ENCODE results near the gene AFF3. TPM values are rescaled to one million over a fixed set of nuclear protein-coding genes. Genes with fewer than 3 reads are reported as not detected.

Gene AFF3
- total and polyA plus RNA-seq, 3 experiments from 2014 or later = 0.48 to 1.3 (median 0.53) TPM

DNA sequence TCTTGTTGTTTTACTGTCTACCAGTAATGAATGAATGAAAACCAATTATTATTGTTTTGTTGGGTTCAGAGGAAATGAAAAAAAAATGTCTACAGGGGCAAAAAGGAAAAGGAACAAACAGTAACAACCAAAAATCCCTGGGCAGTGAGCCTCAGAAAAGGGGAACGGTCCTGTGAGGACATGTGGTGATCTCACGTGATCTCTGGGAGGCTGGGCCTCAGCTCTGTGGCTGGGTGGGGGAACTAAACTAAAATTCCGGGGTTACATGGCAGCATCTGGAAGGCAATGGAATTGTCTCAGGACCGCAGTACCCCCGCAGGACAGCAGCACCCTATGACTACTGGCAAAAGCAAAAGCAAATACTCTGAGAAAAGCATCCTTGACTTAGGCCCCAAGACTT is 80.1 kb downstream of the AFF3 start:
- H3K27me3 Mint-ChIP-seq = peaks cover 2 to 3% of the 10 kb centered on the region in 2 donors
- H3K9me3 ChIP-seq (ENCODE audit: low read length) = no peaks in the 10 kb centered on the region
- POLR2A ChIA-PET = no interaction called here
- peak overlapping the region in 1 of 8 donors; percentile 43 for H3K27ac Mint-ChIP-seq
- peaks cover 0 to 5% (median 0%) of the 10 kb centered on the region in 5 donors for H3K9me3 Mint-ChIP-seq
- H3K27ac ChIP-seq (ENCODE audit: low read depth, low read length) = no peak overlapping the region
- H3K36me3 Mint-ChIP-seq = peaks cover 0 to 11% (median 0%) of the 10 kb centered on the region in 3 donors
- no peak overlapping the region for H3K4me3 ChIP-seq (ENCODE audit: low read length)
- H3K4me1 Mint-ChIP-seq = peaks cover 20 to 54% (median 28%) of the 10 kb centered on the region in 3 donors
- no peaks in the 10 kb centered on the region for H3K27me3 ChIP-seq (ENCODE audit: insufficient read depth, low read length, poor library complexity, severe bottlenecking)
- CTCF ChIA-PET = no interaction called here
- no peaks in the 10 kb centered on the region for H3K36me3 ChIP-seq (ENCODE audit: insufficient read depth, low read length)
- DNase-seq = no peak
- H3K4me3 Mint-ChIP-seq = peak overlapping the region in 1 of 7 donors; percentile 40
- H3K4me1 ChIP-seq (ENCODE audit: insufficient read depth, low read length) = peaks cover 11% of the 10 kb centered on the region

DNA sequence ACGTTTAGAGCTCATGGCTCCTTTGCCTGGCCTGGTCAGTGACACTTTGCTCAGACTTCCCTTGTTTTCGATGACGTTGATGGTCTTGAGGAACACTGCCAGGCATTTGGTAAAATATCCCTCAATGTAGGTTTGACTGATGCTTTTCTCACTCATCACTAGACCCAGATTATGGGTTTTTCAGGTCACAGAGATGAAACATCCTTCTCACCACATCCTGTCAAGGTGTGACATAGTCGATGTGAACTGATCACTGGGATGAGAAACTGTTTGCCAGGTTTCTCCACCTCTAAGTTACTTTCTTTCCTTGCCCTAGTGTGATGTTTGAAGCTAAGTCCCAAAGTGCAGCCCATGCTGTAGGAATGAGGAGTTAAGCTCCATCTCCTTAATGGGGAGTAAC is 81.5 kb downstream of the AFF3 start:
- peak in 2 of 5 donors; percentile 6 to 46 for DNase-seq
- H3K27ac Mint-ChIP-seq = peak overlapping the region in 7 of 8 donors; percentile 10 to 98 (median 85)
- Histone ChIP-seq H3K27ac (ENCODE audit: low read depth, low read length) (no peak overlapping the region), H3K27me3 (ENCODE audit: insufficient read depth, low read length, poor library complexity, severe bottlenecking) (no peaks in the 10 kb centered on the region), H3K36me3 (ENCODE audit: insufficient read depth, low read length) (no peaks in the 10 kb centered on the region), H3K4me3 (ENCODE audit: low read length) (no peak overlapping the region), H3K9me3 (ENCODE audit: low read length) (no peaks in the 10 kb centered on the region), H3K4me1 (ENCODE audit: insufficient read depth, low read length) (peaks cover 11% of the 10 kb centered on the region)
- peak overlapping the region in 5 of 7 donors; percentile 2 to 81 (median 60) for H3K4me3 Mint-ChIP-seq
- peaks cover 3 to 4% of the 10 kb centered on the region in 2 donors for H3K27me3 Mint-ChIP-seq
- H3K4me1 Mint-ChIP-seq = peaks cover 20 to 54% (median 28%) of the 10 kb centered on the region in 3 donors
- ChIA-PET CTCF (no interaction called here), POLR2A (no interaction called here)
- peaks cover 0 to 5% (median 0%) of the 10 kb centered on the region in 5 donors for H3K9me3 Mint-ChIP-seq
- peaks cover 0 to 11% (median 2%) of the 10 kb centered on the region in 3 donors for H3K36me3 Mint-ChIP-seq

DNA sequence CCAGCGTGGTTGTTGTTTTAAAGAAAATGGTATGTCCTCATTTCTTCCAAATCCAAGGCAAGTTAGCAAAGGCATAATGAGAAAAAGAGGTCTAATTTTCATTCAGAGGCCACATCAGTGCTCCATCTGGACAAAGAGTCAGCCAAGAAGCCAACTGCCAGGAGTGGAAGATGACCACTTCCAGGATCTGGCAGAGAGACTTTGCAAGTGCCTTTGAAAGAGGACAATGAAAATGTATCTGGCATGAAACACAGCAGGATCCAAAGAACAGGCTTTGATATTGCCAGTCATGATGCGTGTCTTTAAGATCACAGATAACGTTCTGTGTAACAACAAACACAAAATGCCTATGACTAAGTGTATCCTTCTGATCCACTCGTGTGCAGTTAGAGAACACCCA is 82.8 kb downstream of the AFF3 start:
- DNase-seq = no peak
- CTCF ChIA-PET = no interaction called here
- no peaks in the 10 kb centered on the region for H3K9me3 ChIP-seq (ENCODE audit: low read length)
- peaks cover 19 to 48% (median 28%) of the 10 kb centered on the region in 3 donors for H3K4me1 Mint-ChIP-seq
- no peaks in the 10 kb centered on the region for H3K36me3 ChIP-seq (ENCODE audit: insufficient read depth, low read length)
- H3K4me1 ChIP-seq (ENCODE audit: insufficient read depth, low read length) = peaks cover 11% of the 10 kb centered on the region
- POLR2A ChIA-PET = no interaction called here
- H3K27me3 ChIP-seq (ENCODE audit: insufficient read depth, low read length, poor library complexity, severe bottlenecking) = no peaks in the 10 kb centered on the region
- H3K9me3 Mint-ChIP-seq = peaks cover 0 to 5% (median 0%) of the 10 kb centered on the region in 5 donors
- peak overlapping the region in 2 of 8 donors; percentile 72 to 87 for H3K27ac Mint-ChIP-seq
- no peak overlapping the region for H3K4me3 ChIP-seq (ENCODE audit: low read length)
- peaks cover 3 to 4% of the 10 kb centered on the region in 2 donors for H3K27me3 Mint-ChIP-seq
- H3K27ac ChIP-seq (ENCODE audit: low read depth, low read length) = no peak overlapping the region
- no peak overlapping the region for H3K4me3 Mint-ChIP-seq
- peaks cover 0 to 11% (median 2%) of the 10 kb centered on the region in 3 donors for H3K36me3 Mint-ChIP-seq

DNA sequence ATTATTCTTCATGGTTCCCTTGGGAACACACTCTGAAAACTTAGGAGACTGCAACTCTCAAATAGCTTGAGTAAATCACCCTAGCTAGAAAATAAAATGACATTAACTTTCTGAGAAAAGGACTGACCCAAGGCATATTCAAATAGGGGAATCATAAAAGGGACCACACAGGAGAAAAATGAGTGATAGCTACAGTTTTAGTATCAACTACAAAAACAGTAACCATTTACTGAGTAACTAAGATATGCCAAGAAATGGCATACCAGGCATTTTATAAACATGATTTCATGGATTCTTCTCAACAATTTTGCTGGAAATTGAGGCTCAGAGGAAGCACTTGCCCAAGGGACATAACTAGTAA is 84.5 kb downstream of the AFF3 start:
- Histone ChIP-seq H3K36me3 (ENCODE audit: insufficient read depth, low read length) (no peaks in the 10 kb centered on the region), H3K4me1 (ENCODE audit: insufficient read depth, low read length) (peaks cover 11% of the 10 kb centered on the region), H3K27ac (ENCODE audit: low read depth, low read length) (no peak overlapping the region), H3K27me3 (ENCODE audit: insufficient read depth, low read length, poor library complexity, severe bottlenecking) (no peaks in the 10 kb centered on the region), H3K9me3 (ENCODE audit: low read length) (no peaks in the 10 kb centered on the region), H3K4me3 (ENCODE audit: low read length) (no peak overlapping the region)
- H3K27me3 Mint-ChIP-seq = peaks cover 0 to 4% of the 10 kb centered on the region in 2 donors
- no peak for DNase-seq
- H3K36me3 Mint-ChIP-seq = peaks cover 0 to 11% (median 2%) of the 10 kb centered on the region in 3 donors
- H3K4me3 Mint-ChIP-seq = no peak overlapping the region
- peaks cover 0 to 5% (median 0%) of the 10 kb centered on the region in 5 donors for H3K9me3 Mint-ChIP-seq
- no peak overlapping the region for H3K27ac Mint-ChIP-seq
- POLR2A ChIA-PET = no interaction called here
- peaks cover 12 to 34% (median 18%) of the 10 kb centered on the region in 3 donors for H3K4me1 Mint-ChIP-seq
- CTCF ChIA-PET = no interaction called here

DNA sequence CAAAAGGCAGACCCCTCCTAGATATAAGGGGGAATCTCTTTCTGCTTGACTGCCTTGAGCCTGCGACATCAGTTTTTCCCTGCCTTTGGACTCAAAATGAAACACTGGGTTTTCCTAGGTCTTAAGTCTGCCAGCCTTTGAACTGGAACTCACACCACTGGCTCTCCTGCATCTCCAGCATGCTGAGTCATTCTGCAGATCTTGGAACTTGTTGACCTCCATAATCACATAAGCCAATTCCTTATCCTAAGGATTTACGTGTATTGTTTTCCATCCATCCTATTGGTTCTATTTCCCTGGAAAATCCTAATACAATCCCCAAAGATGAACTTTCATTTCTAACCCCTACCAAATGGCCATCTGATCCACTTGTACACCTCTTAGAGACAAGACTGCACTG is 88.0 kb downstream of the AFF3 start:
- CTCF ChIA-PET = no interaction called here
- peaks cover 0 to 4% (median 3%) of the 10 kb centered on the region in 3 donors for H3K4me1 Mint-ChIP-seq
- H3K36me3 ChIP-seq (ENCODE audit: insufficient read depth, low read length) = no peaks in the 10 kb centered on the region
- POLR2A ChIA-PET = no interaction called here
- no peak overlapping the region for H3K4me3 Mint-ChIP-seq
- H3K4me3 ChIP-seq (ENCODE audit: low read length) = no peak overlapping the region
- H3K9me3 ChIP-seq (ENCODE audit: low read length) = no peaks in the 10 kb centered on the region
- H3K27ac Mint-ChIP-seq = no peak overlapping the region
- DNase-seq = no peak
- H3K27me3 Mint-ChIP-seq = peaks cover 0 to 4% of the 10 kb centered on the region in 2 donors
- H3K9me3 Mint-ChIP-seq = no peaks in the 10 kb centered on the region
- H3K27ac ChIP-seq (ENCODE audit: low read depth, low read length) = no peak overlapping the region
- H3K36me3 Mint-ChIP-seq = peaks cover 0 to 2% (median 0%) of the 10 kb centered on the region in 3 donors
- H3K27me3 ChIP-seq (ENCODE audit: insufficient read depth, low read length, poor library complexity, severe bottlenecking) = no peaks in the 10 kb centered on the region
- H3K4me1 ChIP-seq (ENCODE audit: insufficient read depth, low read length) = no peaks in the 10 kb centered on the region

DNA sequence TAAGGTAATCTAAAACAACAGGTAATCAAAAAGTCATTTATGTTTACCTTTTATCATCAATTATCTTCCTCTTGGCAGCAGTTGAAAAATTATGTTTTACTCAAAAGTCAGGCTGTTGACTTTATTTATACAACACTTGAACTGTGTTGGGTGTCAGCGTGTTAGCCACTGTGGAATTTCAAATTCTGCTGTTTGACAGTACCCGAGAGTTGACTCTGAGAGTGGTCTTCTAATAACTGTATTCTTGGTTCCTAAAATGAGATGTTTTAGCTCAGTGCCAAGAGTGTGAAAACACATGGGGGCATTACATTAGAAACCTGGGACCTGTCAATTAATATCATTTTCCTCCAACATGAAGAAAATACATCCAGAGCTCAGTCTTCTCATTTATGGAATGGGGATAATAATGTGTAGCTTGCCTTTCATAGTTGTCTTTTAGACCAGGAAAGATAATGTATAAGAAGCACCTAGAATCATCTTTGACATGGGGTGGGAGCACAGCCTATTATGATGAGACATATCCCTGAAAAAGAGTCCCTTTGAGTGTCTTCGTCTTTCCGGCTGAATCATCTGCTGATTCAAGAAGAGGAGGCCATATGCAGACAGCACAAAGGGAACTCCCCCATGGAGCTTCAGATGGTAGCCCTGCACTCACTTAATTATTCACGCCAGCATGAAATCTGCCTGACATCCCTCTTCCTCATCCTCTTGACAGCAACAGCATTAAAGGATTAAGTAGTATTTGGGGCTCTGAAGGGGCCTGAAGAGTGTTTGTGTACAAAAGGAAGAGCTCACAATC is 89.1 kb downstream of the AFF3 start:
- Mint-ChIP-seq H3K27ac (no peak overlapping the region), H3K9me3 (no peaks in the 10 kb centered on the region), H3K4me3 (no peak overlapping the region), H3K36me3 (peaks cover 0 to 2% (median 0%) of the 10 kb centered on the region in 3 donors), H3K4me1 (no peaks in the 10 kb centered on the region), H3K27me3 (peaks cover 0 to 4% of the 10 kb centered on the region in 2 donors)
- Histone ChIP-seq H3K27ac (ENCODE audit: low read depth, low read length) (no peak overlapping the region), H3K4me3 (ENCODE audit: low read length) (no peak overlapping the region), H3K9me3 (ENCODE audit: low read length) (no peaks in the 10 kb centered on the region), H3K4me1 (ENCODE audit: insufficient read depth, low read length) (no peaks in the 10 kb centered on the region), H3K36me3 (ENCODE audit: insufficient read depth, low read length) (no peaks in the 10 kb centered on the region), H3K27me3 (ENCODE audit: insufficient read depth, low read length, poor library complexity, severe bottlenecking) (no peaks in the 10 kb centered on the region)
- POLR2A ChIA-PET = no interaction called here
- CTCF ChIA-PET = no interaction called here
- DNase-seq = no peak

DNA sequence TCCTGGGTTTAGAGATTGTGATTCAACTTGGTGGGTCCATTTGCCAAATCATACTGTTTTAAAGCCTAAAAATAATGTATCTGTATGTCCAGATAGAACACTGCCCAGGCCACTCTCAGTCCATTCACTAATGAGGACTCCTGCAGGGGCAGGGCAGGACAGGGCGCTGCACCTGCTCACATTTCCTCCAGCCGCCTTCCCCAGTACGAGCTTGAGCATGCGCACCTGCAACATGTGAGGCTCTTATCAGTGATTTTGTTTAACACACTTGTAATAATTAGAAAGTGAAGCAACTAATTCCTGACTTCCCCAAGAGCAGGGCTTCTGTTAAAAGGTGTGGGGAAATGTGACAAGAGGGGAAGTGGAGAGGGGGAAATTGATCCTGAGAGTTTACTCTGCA is 89.7 kb downstream of the AFF3 start:
- CTCF ChIA-PET = no interaction called here
- no peak for DNase-seq
- H3K36me3 Mint-ChIP-seq = peaks cover 0 to 2% (median 0%) of the 10 kb centered on the region in 3 donors

DNA sequence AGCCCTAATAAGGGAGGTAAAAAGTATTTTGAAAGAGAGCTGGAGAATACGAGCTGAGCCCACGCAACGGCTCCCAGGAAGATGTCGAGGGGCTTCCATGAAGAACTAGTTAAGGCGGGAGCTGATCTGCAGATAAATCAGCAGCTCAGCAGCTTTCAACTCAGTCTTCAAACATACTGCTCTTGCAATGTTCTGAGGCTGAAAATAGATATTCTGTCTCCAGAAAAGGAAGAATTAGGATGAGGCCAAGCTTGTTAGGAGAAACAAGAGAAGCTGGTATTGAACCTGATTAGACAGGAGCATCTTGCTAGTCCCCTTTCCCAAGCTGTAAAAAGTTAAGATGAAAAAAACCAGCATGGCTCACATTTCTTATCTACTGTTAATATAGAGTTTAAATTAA is 91.1 kb downstream of the AFF3 start:
- no peaks in the 10 kb centered on the region for H3K36me3 Mint-ChIP-seq
- H3K4me1 ChIP-seq (ENCODE audit: insufficient read depth, low read length) = no peaks in the 10 kb centered on the region
- DNase-seq = no peak
- no peak overlapping the region for H3K27ac ChIP-seq (ENCODE audit: low read depth, low read length)
- peak overlapping the region in 1 of 8 donors; percentile 35 for H3K27ac Mint-ChIP-seq
- H3K4me3 Mint-ChIP-seq = no peak overlapping the region
- no peaks in the 10 kb centered on the region for H3K4me1 Mint-ChIP-seq
- no peaks in the 10 kb centered on the region for H3K9me3 ChIP-seq (ENCODE audit: low read length)
- no peaks in the 10 kb centered on the region for H3K36me3 ChIP-seq (ENCODE audit: insufficient read depth, low read length)
- no peaks in the 10 kb centered on the region for H3K9me3 Mint-ChIP-seq
- CTCF ChIA-PET = no interaction called here
- H3K4me3 ChIP-seq (ENCODE audit: low read length) = no peak overlapping the region
- H3K27me3 ChIP-seq (ENCODE audit: insufficient read depth, low read length, poor library complexity, severe bottlenecking) = no peaks in the 10 kb centered on the region
- peaks cover 1 to 3% of the 10 kb centered on the region in 2 donors for H3K27me3 Mint-ChIP-seq
- POLR2A ChIA-PET = no interaction called here

More for the DNA sequence above, 89.7 kb downstream of the AFF3 start:
- Histone ChIP-seq H3K36me3 (ENCODE audit: insufficient read depth, low read length) (no peaks in the 10 kb centered on the region), H3K9me3 (ENCODE audit: low read length) (no peaks in the 10 kb centered on the region), H3K27ac (ENCODE audit: low read depth, low read length) (no peak overlapping the region), H3K4me1 (ENCODE audit: insufficient read depth, low read length) (no peaks in the 10 kb centered on the region), H3K4me3 (ENCODE audit: low read length) (no peak overlapping the region), H3K27me3 (ENCODE audit: insufficient read depth, low read length, poor library complexity, severe bottlenecking) (no peaks in the 10 kb centered on the region)
- Mint-ChIP-seq H3K27me3 (peaks cover 1 to 4% of the 10 kb centered on the region in 2 donors), H3K27ac (no peak overlapping the region), H3K9me3 (no peaks in the 10 kb centered on the region), H3K4me3 (no peak overlapping the region), H3K4me1 (no peaks in the 10 kb centered on the region)
- POLR2A ChIA-PET = no interaction called here

All from CD8-positive, alpha-beta memory T cell (primary cell).